GM03348 (cell line): Measurements from ENCODE around the gene FHIT.
"Not testable (repeated sequence)": the region's sequence is repeated elsewhere in the genome, so short reads cannot be mapped to it uniquely, and the experiment has no call there.

Experiments
- DNase-seq: peaks from one replicate; pipeline ENCODE4 v3.0.0; 2012; ENCODE audit warnings: low spot score

The FHIT gene

DNA sequence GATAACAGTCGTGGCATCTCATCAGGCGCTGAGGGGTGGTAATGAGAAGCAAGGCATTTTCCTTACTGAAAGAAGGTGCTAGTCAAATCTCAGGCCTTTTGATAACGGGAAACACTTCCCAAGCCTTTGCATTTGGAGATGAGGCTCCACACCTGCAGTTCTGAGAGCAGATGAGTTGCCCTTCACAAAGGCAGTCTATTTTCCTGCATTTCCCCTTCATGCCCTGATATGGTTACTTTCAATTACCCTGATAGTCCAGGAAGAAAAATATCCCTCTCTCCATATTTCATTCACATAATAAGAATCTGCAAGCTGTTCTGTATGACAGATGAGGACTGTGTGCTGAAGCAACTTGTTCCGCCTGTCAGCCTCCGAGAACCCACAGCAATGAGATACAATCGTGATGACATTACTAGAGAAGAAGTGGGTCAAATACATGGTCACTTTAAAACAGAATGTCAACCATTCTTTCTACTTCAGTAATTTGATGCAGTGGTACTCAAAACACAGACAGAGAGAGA is 25.0 kb downstream of the FHIT start:
- DNase-seq = no peak

DNA sequence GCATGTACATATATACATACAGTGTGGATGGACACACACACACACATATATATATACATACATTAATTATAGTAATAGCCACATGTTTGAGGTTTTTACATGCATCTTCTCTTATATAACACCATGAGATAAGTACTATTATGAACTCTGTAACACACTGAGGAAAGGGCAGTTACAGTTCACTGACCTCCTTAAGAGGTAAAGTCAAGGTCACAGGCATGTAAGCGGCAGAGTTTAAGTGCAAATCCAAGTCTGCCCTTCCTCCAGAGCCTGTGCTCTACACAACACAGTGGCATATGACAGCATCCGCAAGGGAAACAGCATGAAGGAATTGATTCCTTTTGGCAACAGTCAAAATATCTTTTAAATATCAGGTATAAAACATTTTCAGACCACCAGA is 26.4 kb downstream of the FHIT start:
- no peak for DNase-seq

DNA sequence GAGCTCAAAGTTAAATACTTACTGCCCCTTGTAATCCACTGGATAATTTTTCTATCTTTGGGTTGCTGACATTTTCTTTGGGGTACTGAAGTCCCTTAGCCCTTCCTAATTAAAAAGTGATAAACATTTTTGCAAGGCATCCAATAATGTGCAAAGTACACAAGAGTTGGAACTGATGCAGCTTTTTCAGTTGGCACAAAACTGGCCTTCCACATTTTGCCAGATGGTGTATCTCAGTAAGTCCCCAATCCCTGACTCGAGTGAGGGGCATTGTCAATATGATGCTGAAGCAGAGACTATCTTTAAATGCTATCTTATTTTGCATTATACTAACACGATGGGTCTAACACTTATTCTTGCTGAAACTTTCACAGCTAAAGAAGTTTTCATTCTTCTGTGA is 27.8 kb downstream of the FHIT start:
- DNase-seq = no peak

DNA sequence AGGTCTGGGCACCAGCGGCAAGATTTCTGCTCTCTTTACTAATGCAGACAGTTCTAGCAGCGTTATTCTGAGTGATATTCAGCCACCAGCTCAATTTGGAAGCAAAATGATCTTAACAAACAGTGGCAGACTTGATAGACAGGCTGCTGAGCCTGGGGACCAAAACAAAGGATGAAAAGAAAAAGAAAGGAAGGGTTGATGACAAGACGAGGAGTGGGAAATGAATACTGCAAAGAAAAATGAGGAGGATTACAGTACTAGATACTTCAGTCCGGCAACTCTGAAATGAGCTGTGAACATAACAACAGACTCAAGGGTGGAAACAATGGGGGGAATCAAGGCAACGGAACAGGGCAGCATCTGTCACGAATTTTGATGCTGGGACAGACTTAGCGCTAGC is 28.8 kb downstream of the FHIT start:
- no peak for DNase-seq

DNA sequence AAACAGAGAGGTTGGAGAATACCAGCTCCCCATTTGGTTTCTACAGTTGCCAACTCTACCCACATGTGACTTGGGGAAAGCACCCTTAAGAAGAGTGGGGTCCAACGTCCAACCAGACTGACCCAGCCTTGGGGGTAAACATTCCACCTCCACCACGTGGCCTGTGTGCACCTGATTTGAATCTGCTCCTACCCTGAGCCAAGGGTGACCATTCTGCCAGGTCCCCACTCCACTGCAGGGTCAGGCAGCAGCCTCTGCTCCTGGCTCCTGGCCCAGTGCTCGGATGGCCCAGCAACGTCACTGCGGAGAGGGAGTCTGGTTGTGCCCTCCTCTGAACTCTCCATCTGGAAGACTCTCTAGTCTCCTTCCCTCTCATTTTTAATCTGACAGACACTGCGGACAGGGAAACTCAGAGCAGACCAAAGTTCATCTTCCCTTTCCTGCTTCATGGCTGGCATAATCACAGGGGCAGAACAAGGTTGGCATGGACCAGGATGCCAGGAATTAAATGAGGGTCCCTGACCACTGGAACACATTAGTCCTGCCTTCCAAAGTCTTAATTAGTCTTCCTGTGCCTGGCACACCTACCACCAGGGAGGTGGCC is 29.4 kb downstream of the FHIT start:
- DNase-seq = no peak

DNA sequence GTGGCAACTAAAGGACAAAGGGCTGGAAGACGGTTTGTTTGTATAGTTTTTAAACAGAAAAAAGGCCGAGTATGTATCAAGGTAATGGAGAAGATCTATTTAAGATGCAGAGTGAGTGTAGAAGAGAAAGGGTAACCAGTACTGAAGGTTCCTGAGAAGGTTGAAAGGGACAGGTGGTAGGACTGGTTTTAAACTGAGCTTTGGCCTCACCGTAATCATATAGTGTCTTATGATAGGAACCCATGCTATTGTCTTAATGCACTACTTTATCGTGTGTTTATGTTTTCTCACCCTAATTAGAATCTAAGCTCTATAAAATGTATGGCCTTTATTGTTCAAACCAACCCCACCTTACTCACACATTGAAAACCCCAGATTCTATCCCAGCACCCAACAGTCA is 32.7 kb downstream of the FHIT start:
- no peak for DNase-seq

DNA sequence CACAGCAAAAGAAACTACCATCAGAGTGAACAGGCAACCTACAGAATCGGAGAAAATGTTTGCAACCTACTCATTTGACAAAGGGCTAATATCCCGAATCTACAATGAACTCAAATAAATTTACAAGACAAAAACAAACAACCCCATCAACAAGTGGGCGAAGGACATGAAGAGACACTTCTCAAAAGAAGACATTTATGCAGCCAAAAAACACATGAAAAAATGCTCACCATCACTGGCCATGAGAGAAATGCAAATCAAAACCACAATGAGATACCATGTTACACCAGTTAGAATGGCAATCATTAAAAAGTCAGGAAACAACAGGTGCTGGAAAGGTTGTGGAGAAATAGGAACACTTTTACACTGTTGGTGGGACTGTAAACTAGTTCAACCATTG is 35.1 kb downstream of the FHIT start:
- not testable (repeated sequence) for DNase-seq

DNA sequence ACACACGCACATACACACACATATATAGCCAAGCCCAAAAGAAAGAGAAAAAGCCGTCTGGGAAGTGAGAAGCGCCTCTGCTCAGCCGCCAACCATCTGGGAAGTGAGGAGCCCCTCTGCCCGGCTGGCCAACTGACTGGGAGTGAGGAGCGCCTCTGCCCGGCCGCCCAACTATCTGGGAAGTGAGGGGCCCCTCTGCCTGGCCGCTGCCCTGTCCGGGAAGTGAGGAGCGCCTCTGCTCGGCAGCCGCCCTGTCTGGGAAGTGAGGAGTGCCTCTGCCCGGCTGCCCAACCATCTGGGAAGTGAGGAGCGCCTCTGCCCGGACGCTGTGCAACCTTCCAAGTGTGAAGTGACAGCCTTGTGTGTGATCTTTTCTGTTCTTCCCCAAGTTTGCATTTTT is 49.2 kb downstream of the FHIT start:
- no peak for DNase-seq

DNA sequence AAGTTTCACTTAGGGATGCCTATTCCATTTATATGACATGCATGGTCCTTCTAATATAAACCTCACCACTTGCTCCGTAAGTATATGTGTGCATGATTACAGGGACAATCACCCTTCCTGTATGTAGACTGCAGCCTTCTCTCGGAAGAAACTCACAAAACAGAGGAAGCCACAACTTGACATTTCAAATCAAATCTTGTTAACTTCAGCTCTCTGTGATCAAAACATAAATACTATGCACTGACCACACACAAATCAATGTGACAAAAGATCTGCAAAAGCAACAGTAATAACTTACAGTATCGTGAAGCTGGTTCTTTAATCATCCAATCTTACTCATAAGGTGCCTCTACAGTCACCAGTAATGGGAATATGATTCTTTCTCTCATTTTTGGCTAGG is 50.2 kb downstream of the FHIT start:
- no peak for DNase-seq

DNA sequence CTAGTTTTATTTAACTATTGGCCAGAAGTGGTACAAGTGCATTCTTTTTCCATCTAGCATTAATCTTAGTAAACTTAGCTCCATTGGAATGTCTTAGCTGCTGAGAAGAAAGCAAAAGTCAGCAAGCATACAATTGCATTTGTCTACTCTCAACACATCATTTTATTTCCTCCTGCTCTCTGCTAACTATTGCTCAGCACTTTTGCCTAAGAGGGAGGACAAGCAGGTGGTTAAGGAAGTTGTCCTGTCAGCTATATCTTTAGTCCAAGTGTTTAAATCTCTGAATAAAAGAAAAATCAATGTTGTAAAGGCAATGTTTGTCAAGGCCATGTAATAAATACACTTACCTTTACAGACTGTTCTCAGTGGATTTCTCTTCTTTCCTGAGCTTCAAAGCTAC is 51.0 kb downstream of the FHIT start:
- no peak for DNase-seq

DNA sequence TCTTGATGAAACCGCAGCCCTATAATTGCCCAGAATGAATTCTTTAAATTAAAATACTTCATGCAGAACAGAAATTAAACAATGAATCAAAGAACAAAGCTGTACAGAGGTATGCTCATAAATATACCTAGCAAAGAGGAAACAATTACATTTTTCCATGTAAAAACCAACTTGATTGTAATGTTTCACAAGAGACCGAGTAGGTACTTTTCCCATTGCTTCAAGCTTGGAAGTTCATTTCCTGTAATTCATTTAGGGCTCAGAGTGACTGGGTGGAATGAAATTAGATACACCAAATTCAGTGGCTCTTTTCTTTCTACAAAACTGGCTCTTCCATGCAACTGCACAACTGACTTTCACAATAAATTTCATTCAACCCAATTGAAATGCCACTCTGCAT is 51.4 kb downstream of the FHIT start:
- no peak for DNase-seq

DNA sequence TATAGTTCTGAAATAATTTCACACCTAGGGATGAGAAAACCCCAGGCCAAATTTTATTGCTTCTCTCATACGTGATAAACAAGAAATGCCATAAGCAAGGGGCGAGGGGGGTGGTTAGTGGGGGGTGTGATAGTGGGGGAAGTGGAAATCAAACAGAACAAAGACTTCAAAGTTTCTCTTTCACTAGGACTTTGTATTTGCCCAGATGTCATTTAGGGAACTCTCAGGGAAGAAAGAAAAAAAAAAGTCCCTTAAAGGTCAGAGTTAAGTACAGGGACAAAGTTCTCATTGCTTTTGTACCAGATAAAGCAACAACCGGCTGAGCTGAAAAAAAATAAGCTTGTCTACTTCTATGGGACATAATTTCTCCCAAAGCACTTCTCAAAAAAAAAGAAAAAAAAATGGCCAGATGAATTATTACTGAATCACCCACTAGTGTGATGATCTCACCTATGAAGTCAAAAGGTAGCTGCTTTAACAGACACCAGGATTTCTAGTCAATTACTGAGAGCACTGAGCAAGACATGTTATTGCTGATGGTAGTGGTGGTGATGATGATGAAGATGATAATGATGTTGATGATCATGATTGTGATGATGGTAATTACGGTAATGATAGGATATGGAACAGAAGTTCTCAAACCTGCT is 56.2 kb downstream of the FHIT start:
- DNase-seq = no peak

DNA sequence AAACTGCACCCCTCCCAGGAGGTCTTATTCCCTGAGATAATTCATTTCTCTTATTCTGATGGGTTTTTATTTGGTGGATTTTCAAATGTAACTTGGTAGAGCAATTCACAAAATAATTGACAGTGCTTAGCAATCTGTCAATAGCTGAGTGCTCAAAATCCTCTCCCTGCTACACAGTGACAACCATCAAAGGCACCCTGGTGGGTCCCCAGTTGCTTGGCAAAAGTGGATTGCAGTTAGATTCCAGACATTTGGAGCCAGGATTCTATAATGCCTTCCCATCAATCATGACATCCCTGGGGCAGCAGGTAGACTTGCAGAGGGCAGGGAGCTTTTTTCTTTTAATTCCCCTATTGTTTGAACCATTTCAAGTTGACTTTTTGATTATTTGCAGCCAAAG is 59.0 kb downstream of the FHIT start:
- no peak for DNase-seq

DNA sequence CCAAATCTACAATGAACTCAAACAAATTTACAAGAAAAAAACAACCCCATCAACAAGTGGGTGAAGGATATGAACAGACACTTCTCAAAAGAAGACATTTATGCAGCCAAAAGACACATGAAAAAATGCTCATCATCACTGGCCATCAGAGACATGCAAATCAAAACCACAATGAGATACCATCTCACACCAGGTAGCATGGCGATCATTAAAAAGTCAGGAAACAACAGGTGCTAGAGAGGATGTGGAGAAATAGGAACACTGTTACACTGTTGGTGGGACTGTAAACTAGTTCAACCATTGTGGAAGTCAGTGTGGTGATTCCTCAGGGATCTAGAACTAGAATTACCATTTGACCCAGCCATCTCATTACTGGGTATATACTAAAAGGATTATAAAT is 61.0 kb downstream of the FHIT start:
- DNase-seq = not testable (repeated sequence)

DNA sequence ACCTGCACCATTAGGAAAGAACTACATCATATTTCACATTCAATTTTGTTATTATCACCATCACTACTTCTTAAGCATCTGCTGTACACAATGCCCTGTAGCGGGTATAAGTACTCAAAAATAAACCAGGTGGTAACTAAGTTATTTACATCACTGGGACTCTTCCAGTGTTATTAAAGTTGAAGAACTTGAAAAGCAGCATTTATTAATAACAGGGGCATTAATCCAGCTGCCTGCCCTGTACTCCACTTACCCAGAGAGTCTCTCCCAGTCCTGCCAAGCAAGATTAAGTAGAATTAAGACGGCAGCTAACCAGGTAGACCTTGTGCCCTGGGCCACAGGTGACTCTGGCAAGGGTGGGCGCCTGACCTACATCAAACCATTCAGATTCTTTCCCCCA is 65.2 kb downstream of the FHIT start:
- no peak for DNase-seq

DNA sequence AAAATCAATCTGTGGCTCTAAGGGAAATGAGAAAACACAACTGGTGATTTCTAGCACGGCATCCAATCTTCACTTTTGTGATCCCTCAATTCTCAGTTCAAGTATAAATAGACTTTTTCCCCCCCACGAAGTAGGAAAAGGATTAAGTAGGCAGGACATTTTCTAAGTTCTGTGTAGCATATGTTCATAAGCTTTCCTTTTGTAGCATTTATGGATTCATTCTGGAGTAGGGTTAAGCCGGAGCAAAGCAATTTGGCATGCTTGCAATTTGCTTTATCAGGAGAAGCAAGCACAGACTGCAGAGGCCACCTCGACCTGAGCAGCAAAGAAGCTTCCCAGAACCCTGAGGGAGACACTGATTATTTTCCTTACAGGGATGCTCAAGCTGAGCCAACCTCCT is 66.3 kb downstream of the FHIT start:
- no peak for DNase-seq

DNA sequence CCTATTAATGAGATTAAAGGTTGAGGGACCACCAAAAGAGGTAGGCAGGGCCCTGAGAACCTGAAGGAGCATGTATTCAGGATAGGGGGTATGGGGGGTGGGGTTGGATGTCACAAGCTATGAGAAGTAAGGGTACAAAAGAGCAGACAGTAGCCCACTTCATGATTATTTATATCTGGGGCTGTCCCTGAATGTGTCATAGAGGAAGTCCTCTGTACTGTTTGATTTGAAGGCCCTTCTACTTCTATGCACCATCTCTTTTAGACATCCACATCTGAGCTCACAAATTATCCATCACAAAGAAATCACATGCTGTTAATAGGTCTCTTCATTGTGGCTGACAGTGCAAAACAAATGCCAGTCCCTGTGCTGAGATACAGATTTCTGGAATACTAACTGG is 68.6 kb downstream of the FHIT start:
- no peak for DNase-seq

DNA sequence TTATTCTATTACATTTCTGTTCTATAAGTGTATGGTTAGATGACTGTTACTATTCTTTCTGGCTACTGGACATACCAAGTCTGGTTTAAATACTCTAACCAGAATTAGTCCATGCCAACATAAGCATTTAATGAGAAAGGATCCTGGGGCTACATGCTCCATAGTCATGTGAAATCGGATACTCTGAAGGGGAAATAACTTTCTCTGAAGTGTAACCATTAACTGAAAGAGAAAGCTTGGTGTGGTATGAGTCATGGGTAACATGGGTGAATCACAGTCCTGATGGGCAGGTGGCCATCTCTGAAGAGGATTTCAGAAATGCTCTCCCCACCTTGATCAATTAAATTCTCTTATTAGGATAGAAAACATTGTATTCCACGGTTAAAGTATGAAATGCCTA is 69.4 kb downstream of the FHIT start:
- DNase-seq = peak; percentile 16

DNA sequence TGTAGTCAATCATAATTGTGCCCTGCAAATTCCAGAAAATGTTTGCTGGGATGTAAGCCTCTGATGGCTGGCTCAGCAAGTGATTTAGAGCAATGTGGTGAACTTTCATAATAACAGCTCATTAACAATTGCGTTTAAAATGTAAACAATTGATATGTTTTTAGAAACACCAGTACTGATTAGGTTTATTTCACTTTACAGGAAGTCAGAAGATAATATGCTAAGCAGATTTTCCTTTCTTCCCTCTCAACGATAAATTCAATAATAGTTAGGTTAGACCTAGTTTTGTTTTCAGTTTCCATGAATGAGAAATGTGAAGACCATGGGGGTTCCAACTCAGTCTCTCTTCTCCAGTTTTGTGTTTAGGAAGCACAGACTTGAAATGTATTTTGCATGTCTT is 71.0 kb downstream of the FHIT start:
- no peak for DNase-seq

DNA sequence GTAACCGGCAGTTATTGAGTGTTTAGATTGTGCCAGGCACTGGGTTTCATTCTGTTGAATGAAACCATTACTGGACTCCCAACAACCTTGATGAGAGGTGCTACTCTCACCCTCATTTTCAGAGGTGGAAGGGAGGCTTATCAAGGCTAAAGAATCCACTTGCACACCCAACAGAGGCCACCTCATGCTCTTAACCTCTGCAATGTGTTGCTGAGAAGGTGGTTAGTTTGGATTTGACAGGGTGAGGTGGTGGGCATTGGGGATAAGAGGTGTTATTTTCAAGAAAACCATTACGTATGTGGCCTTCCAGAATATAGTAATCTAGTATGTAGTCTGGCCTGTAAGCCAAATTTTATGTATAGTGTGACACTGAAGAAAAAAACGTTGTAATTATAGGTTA is 73.1 kb downstream of the FHIT start:
- DNase-seq = no peak

DNA sequence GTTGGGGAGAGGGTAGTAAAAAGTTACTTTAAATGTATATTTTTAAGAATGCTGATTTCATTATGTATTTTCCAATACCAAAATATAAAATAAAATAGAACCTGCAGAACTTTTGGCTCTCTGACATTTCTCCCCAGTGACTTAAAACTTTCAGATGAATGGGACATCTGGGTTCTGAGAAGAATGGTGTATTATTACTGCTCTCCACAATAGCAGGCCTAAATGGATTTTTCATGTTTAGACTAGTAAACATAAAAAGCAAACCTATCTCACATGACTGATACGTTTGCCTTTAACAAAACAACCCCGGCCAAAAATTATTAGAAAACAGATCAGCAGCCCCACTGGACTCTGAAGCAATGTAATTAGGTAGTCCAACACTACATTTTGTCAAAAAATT is 73.8 kb downstream of the FHIT start:
- no peak for DNase-seq

DNA sequence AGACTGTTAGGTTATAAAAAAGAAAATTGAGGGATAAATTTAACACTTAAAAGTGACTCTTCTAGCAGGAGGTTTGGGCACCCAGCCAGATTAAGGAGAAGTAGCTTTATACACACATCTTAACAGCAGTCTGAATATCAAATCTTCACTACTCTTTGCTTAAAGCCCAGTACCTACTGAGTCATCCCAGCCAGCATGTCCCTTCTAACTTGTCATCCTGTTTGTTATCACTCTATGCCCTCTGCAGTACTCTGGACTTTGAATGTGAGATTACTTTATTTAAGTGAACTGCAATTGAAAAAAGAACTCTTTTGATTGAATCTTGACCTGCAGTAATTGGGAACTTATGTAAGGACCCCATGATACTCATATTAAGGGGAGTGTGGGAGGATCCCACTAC is 77.6 kb downstream of the FHIT start:
- no peak for DNase-seq

DNA sequence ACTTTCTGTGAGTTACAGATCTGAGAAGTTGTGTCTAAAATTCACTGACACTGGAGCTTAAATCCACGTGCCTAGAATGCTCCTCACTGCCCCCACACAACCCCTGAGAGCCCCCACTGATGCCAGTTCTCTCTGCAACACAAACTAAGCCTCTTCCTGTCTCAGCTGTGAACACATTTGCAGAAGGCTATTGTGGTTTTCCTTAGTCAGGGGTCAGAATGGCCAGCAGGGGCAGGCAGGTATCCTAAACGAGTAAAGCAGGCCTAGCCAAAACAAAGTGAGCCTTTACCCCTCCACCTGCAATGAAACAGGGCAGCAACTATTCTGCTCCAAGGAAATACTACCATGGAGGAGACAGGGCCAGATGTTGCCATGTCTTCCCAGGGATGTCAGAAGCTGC is 78.6 kb downstream of the FHIT start:
- no peak for DNase-seq

DNA sequence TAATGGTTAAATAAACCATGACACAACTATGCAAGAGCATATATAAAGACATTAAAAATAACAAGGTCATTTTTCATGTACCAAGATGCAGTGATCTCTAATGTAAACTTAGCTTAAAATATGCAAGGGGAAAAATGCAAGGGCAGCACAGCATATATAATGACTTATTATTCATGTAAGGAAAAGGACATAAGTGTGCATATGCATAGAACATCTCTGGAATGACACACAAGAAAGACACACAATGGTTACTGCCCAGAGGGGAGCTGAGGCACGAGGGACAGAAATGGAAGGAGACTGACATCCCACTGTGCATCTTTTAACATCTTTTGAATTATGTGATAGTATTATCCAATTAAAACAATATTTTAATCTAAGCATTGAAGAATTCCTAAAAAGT is 79.0 kb downstream of the FHIT start:
- no peak for DNase-seq
